ENCODE data around the gene CLIC6.

The CLIC6 gene

GRCh38 chr21:34684174-34684876 is 15.5 kb downstream of the CLIC6 start:
- Histone ChIP-seq H3K9me3 (ENCODE audit: control insufficient read depth in 1 of 2, low read length in 2 of 2) (peaks cover 0 to 10% of the 10 kb centered on the region in 2 donors), H3K4me1 (ENCODE audit: control insufficient read depth in 1 of 2, insufficient read depth in 2 of 2, low read length in 2 of 2) (no peaks in the 10 kb centered on the region), H3K36me3 (ENCODE audit: control insufficient read depth in 1 of 2, insufficient read depth in 2 of 2, low read length in 2 of 2) (no peaks in the 10 kb centered on the region), H3K4me3 (ENCODE audit: low read depth in 1 of 2, low read length in 2 of 2) (no peak overlapping the region), H3K27ac (ENCODE audit: low read length) (peak overlapping the region; percentile 19), H3K27me3 (ENCODE audit: low read depth, low read length) (no peaks in the 10 kb centered on the region)

DNA sequence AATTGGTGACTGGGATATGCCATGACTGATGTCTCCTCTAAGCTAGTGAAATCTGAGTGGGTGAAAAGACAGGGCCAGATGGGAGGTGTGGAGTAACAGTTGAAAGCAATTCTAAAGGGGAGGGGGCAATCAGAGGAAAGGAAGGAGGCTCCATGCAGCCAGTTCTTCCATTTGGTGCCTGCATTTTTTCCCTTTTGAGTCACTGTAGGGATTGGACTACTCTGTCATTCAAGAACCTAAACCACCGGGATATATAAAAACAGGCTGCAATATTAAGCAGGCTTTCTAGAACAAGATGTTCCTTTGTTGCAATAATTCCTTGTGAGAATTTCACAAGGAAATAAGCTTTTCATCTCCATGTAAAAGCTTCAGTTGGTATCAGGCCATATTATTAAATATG is 18.3 kb downstream of the CLIC6 start:
- Histone ChIP-seq H3K9me3 (ENCODE audit: control insufficient read depth in 1 of 2, low read length in 2 of 2) (no peaks in the 10 kb centered on the region), H3K4me1 (ENCODE audit: control insufficient read depth in 1 of 2, insufficient read depth in 2 of 2, low read length in 2 of 2) (no peaks in the 10 kb centered on the region), H3K27ac (ENCODE audit: low read length) (no peak overlapping the region), H3K27me3 (ENCODE audit: low read depth, low read length) (no peaks in the 10 kb centered on the region), H3K4me3 (ENCODE audit: low read depth in 1 of 2, low read length in 2 of 2) (no peak overlapping the region), H3K36me3 (ENCODE audit: control insufficient read depth in 1 of 2, insufficient read depth in 2 of 2, low read length in 2 of 2) (no peaks in the 10 kb centered on the region)

GRCh38 chr21:34687745-34688144 is 19.0 kb downstream of the CLIC6 start:
- no peaks in the 10 kb centered on the region for H3K4me1 ChIP-seq (ENCODE audit: control insufficient read depth in 1 of 2, insufficient read depth in 2 of 2, low read length in 2 of 2)
- H3K27me3 ChIP-seq (ENCODE audit: low read depth, low read length) = no peaks in the 10 kb centered on the region
- no peaks in the 10 kb centered on the region for H3K9me3 ChIP-seq (ENCODE audit: control insufficient read depth in 1 of 2, low read length in 2 of 2)
- H3K36me3 ChIP-seq (ENCODE audit: control insufficient read depth in 1 of 2, insufficient read depth in 2 of 2, low read length in 2 of 2) = no peaks in the 10 kb centered on the region
- no peak overlapping the region for H3K27ac ChIP-seq (ENCODE audit: low read length)
- no peak overlapping the region for H3K4me3 ChIP-seq (ENCODE audit: low read depth in 1 of 2, low read length in 2 of 2)

GRCh38 chr21:34688145-34688544 is 19.4 kb downstream of the CLIC6 start:
- H3K27ac ChIP-seq (ENCODE audit: low read length) = no peak overlapping the region
- H3K36me3 ChIP-seq (ENCODE audit: control insufficient read depth in 1 of 2, insufficient read depth in 2 of 2, low read length in 2 of 2) = no peaks in the 10 kb centered on the region
- no peaks in the 10 kb centered on the region for H3K9me3 ChIP-seq (ENCODE audit: control insufficient read depth in 1 of 2, low read length in 2 of 2)
- H3K4me1 ChIP-seq (ENCODE audit: control insufficient read depth in 1 of 2, insufficient read depth in 2 of 2, low read length in 2 of 2) = no peaks in the 10 kb centered on the region
- no peak overlapping the region for H3K4me3 ChIP-seq (ENCODE audit: low read depth in 1 of 2, low read length in 2 of 2)
- no peaks in the 10 kb centered on the region for H3K27me3 ChIP-seq (ENCODE audit: low read depth, low read length)

- Histone ChIP-seq H3K36me3 (ENCODE audit: control insufficient read depth in 1 of 2, insufficient read depth in 2 of 2, low read length in 2 of 2) (no peaks in the 10 kb centered on the region), H3K9me3 (ENCODE audit: control insufficient read depth in 1 of 2, low read length in 2 of 2) (no peaks in the 10 kb centered on the region), H3K27ac (ENCODE audit: low read length) (no peak overlapping the region), H3K27me3 (ENCODE audit: low read depth, low read length) (no peaks in the 10 kb centered on the region), H3K4me3 (ENCODE audit: low read depth in 1 of 2, low read length in 2 of 2) (no peak overlapping the region), H3K4me1 (ENCODE audit: control insufficient read depth in 1 of 2, insufficient read depth in 2 of 2, low read length in 2 of 2) (no peaks in the 10 kb centered on the region)
Measured at GRCh38 chr21:34688715-34689114, 19.9 kb downstream of the CLIC6 start.

DNA sequence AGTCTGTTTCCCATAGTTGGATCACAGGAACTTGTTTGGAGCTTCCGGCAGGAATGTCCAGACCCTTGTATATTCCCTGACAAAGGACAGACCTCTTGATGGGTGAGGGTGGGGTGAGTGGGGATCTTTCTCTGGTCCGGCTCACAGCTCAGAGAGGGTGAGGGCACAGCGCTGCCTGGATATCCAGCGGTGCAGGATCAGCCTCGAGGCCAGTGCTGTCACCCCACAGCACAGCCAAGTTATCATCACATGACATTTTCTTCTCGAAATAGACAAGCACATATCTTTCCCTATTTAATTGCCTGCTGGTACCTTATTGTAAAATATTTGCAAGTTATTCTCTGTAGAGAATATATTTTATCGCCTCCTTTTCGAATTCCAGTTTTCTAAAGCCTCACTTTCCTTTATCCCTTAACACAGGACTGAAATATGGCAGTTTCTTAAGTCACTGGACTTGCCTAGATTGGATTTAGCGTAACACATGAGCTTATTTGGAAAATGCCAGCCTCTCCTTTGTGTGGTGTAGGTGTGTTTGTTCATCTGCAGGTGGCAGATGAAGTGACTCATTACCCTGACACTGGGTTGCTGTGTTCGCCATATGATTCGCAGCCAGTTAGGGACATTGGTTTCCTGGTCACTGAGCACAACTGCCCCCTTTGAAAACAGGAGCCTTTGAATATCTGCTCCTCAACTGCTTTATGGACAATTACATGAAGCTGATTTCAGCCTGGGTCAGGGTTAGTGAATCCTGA is 21.4 kb downstream of the CLIC6 start:
- Histone ChIP-seq H3K4me1 (ENCODE audit: control insufficient read depth in 1 of 2, insufficient read depth in 2 of 2, low read length in 2 of 2) (no peaks in the 10 kb centered on the region), H3K27ac (ENCODE audit: low read length) (peak overlapping the region; percentile 20), H3K4me3 (ENCODE audit: low read depth in 1 of 2, low read length in 2 of 2) (no peak overlapping the region), H3K9me3 (ENCODE audit: control insufficient read depth in 1 of 2, low read length in 2 of 2) (peaks cover 0 to 4% of the 10 kb centered on the region in 2 donors), H3K36me3 (ENCODE audit: control insufficient read depth in 1 of 2, insufficient read depth in 2 of 2, low read length in 2 of 2) (no peaks in the 10 kb centered on the region), H3K27me3 (ENCODE audit: low read depth, low read length) (no peaks in the 10 kb centered on the region)

DNA sequence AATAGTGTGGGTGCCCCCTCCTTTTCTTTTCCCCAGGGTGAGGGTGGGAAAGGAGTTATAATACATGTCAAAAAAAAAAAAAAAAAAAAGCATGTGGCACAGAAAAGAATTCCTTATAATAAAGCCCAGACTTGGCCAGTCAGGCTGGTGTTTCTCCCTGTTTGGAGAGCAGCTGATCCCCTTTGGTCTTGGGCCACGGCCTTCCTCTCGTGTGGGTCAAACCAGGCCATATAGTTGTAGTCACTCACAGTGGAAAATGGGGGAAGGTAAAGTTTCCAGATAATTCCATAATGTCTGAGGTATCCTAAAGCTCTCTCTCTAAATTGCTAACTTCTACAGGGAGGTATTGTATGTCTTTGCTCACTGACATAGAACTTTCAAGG is 22.0 kb downstream of the CLIC6 start:
- Histone ChIP-seq H3K4me1 (ENCODE audit: control insufficient read depth in 1 of 2, insufficient read depth in 2 of 2, low read length in 2 of 2) (no peaks in the 10 kb centered on the region), H3K4me3 (ENCODE audit: low read depth in 1 of 2, low read length in 2 of 2) (no peak overlapping the region), H3K27ac (ENCODE audit: low read length) (peak overlapping the region; percentile 20), H3K36me3 (ENCODE audit: control insufficient read depth in 1 of 2, insufficient read depth in 2 of 2, low read length in 2 of 2) (no peaks in the 10 kb centered on the region), H3K9me3 (ENCODE audit: control insufficient read depth in 1 of 2, low read length in 2 of 2) (peaks cover 0 to 4% of the 10 kb centered on the region in 2 donors), H3K27me3 (ENCODE audit: low read depth, low read length) (no peaks in the 10 kb centered on the region)

- Histone ChIP-seq H3K27me3 (ENCODE audit: low read depth, low read length) (no peaks in the 10 kb centered on the region), H3K4me3 (ENCODE audit: low read depth in 1 of 2, low read length in 2 of 2) (no peak overlapping the region), H3K27ac (ENCODE audit: low read length) (peak overlapping the region; percentile 20)
Measured at GRCh38 chr21:34691390-34692032, 22.7 kb downstream of the CLIC6 start.

DNA sequence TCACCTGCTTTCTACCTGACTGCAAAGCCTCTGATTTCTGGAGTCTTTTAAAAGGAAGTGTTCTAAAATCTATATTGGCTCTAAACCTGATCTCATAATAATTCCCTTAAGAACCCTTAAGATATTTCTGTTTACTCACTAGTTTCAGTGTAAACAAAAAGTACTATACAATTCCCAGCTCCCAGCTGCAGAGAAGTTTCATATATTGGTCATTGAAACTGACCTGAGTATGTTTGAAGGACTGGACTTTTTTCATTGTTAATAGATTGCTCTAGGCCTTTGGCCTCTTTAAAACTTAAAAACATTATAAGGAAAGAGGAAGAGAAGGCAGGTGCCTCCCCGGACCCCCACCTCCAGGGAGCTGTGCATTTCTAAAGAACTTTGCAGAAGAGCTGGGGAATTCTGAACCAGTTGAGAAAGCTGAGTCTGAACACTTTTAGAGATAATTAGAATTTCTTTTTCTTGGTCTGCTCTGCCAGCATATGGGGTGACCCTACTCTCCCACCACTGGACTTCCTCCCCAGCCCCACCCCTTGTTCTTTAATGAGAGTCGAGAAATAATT is 23.7 kb downstream of the CLIC6 start:
- H3K36me3 ChIP-seq (ENCODE audit: control insufficient read depth in 1 of 2, insufficient read depth in 2 of 2, low read length in 2 of 2) = no peaks in the 10 kb centered on the region
- no peak overlapping the region for H3K4me3 ChIP-seq (ENCODE audit: low read depth in 1 of 2, low read length in 2 of 2)
- H3K9me3 ChIP-seq (ENCODE audit: control insufficient read depth in 1 of 2, low read length in 2 of 2) = peaks cover 0 to 4% of the 10 kb centered on the region in 2 donors
- H3K27me3 ChIP-seq (ENCODE audit: low read depth, low read length) = no peaks in the 10 kb centered on the region
- no peak overlapping the region for H3K27ac ChIP-seq (ENCODE audit: low read length)
- no peaks in the 10 kb centered on the region for H3K4me1 ChIP-seq (ENCODE audit: control insufficient read depth in 1 of 2, insufficient read depth in 2 of 2, low read length in 2 of 2)

More at GRCh38 chr21:34691390-34692032, 22.7 kb downstream of the CLIC6 start:
- Histone ChIP-seq H3K36me3 (ENCODE audit: control insufficient read depth in 1 of 2, insufficient read depth in 2 of 2, low read length in 2 of 2) (no peaks in the 10 kb centered on the region), H3K9me3 (ENCODE audit: control insufficient read depth in 1 of 2, low read length in 2 of 2) (peaks cover 0 to 4% of the 10 kb centered on the region in 2 donors), H3K4me1 (ENCODE audit: control insufficient read depth in 1 of 2, insufficient read depth in 2 of 2, low read length in 2 of 2) (no peaks in the 10 kb centered on the region)

GRCh38 chr21:34693192-34693810 is 24.5 kb downstream of the CLIC6 start:
- Histone ChIP-seq H3K4me3 (ENCODE audit: low read depth in 1 of 2, low read length in 2 of 2) (no peak overlapping the region), H3K9me3 (ENCODE audit: control insufficient read depth in 1 of 2, low read length in 2 of 2) (peaks cover 0 to 4% of the 10 kb centered on the region in 2 donors), H3K27me3 (ENCODE audit: low read depth, low read length) (no peaks in the 10 kb centered on the region), H3K4me1 (ENCODE audit: control insufficient read depth in 1 of 2, insufficient read depth in 2 of 2, low read length in 2 of 2) (no peaks in the 10 kb centered on the region), H3K36me3 (ENCODE audit: control insufficient read depth in 1 of 2, insufficient read depth in 2 of 2, low read length in 2 of 2) (no peaks in the 10 kb centered on the region), H3K27ac (ENCODE audit: low read length) (no peak overlapping the region)

DNA sequence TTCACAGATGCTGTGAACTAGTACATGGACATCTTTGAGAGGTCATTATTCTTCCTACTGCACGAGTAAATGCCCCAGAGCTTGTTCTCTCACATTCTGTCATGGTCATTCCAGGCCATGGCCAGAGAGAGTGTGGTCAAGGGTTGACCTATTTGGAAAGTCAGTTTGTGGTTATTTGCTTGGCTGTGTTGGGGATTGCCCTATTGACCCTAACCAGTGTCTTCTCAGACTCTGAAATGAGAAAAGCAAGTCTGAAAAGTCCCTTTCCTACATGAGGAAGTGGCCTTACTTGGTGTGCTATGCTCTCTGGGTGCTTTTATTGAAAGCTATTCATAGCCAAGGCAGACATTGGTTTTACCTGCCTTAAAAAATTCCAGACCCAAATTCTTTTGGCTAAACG is 26.6 kb downstream of the CLIC6 start:
- H3K36me3 ChIP-seq (ENCODE audit: control insufficient read depth in 1 of 2, insufficient read depth in 2 of 2, low read length in 2 of 2) = no peaks in the 10 kb centered on the region
- no peaks in the 10 kb centered on the region for H3K4me1 ChIP-seq (ENCODE audit: control insufficient read depth in 1 of 2, insufficient read depth in 2 of 2, low read length in 2 of 2)
- no peak overlapping the region for H3K27ac ChIP-seq (ENCODE audit: low read length)
- H3K4me3 ChIP-seq (ENCODE audit: low read depth in 1 of 2, low read length in 2 of 2) = no peak overlapping the region
- H3K27me3 ChIP-seq (ENCODE audit: low read depth, low read length) = no peaks in the 10 kb centered on the region
- peaks cover 0 to 4% of the 10 kb centered on the region in 2 donors for H3K9me3 ChIP-seq (ENCODE audit: control insufficient read depth in 1 of 2, low read length in 2 of 2)
